GM12891 (cell line): Measurements from ENCODE around the gene SRGAP1.

Experiments
- POLR2A ChIP-seq: IDR thresholded peaks from 2 replicates; pipeline ENCODE4 v1.6.1; 2011; ENCODE audit warnings: low read depth, low read length, control low read depth
- TAF1 ChIP-seq: IDR thresholded peaks from 2 replicates; pipeline ENCODE4 v1.6.1; 2011; ENCODE audit warnings: low read depth, low read length, control low read depth

- TF ChIP-seq POLR2A (no peak), TAF1 (no peak)
These were observed 342.9 kb downstream of the SRGAP1 start for GRCh38 chr12:64187370-64187769.
